AG04449 (cell line): ENCODE results near the gene PNMA8B.
"Not testable (repeated sequence)": the region's sequence is repeated elsewhere in the genome, so short reads cannot be mapped to it uniquely, and the experiment has no call there.

Source experiments
- CTCF ChIA-PET: fragments of 350-600 bp; formaldehyde crosslinking; extraction: SDS; loops from one replicate; lab custom pipeline; 2021; ENCODE audit warnings: antibody characterized with exemption; lab: Yijun Ruan, JAX
- POLR2A ChIA-PET: fragments of 400-600, 350-600 bp; formaldehyde crosslinking; extraction: SDS; loops from one replicate; lab custom pipeline; 2020; ENCODE audit warnings: antibody characterized with exemption, inconsistent platforms; lab: Yijun Ruan, JAX
- DNase-seq: peaks from one replicate; pipeline ENCODE4 v3.0.0-alpha.2; 2010; ENCODE audit warnings: low read depth, low spot score
- H3K4me3 ChIP-seq: 2 replicates; pipeline ENCODE4 v1.5.1; 2011; ENCODE audit warnings: low read depth, mild to moderate bottlenecking, control low read depth, low read length
- TF ChIP-seq, protein P1 (sequence below): IDR thresholded peaks from one replicate; pipeline ENCODE4 v1.5.1; 2011; ENCODE audit warnings: mild to moderate bottlenecking, moderate library complexity, low read length, control low read depth, inconsistent platforms; ENCODE audit not compliant: insufficient read depth; ENCODE audit errors: missing control alignments

PNMA8B gene

DNA sequence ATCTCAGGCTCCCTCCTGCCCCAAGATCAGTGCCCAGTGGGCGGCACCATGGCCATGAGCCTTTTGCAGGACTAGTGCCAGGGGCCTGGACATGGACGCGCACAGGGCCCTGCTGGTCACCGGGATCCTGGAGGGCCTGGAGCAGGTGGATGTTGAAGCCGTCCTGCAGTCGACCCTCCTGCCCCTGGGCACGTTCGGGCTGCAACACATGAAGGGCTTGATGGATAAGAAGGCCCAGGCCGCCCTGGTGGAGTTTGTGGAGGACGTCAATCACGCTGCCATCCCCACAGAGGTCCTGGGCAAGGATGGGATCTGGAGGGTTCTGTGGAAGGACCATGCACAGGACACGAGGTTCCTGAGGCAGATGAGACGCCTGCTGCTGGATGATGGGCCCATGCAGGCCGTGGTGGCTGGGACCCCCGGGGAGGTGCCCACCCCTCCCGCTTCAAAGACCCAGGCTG lies 38.0 kb upstream of the PNMA8B start:
- TF ChIP-seq, protein P1, sequence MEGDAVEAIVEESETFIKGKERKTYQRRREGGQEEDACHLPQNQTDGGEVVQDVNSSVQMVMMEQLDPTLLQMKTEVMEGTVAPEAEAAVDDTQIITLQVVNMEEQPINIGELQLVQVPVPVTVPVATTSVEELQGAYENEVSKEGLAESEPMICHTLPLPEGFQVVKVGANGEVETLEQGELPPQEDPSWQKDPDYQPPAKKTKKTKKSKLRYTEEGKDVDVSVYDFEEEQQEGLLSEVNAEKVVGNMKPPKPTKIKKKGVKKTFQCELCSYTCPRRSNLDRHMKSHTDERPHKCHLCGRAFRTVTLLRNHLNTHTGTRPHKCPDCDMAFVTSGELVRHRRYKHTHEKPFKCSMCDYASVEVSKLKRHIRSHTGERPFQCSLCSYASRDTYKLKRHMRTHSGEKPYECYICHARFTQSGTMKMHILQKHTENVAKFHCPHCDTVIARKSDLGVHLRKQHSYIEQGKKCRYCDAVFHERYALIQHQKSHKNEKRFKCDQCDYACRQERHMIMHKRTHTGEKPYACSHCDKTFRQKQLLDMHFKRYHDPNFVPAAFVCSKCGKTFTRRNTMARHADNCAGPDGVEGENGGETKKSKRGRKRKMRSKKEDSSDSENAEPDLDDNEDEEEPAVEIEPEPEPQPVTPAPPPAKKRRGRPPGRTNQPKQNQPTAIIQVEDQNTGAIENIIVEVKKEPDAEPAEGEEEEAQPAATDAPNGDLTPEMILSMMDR: no peak
- H3K4me3 ChIP-seq: no peak overlapping the region
- POLR2A ChIA-PET: no interaction called here
- CTCF ChIA-PET: interaction anchor here (16.5 kb wide), 1 partner anchor 10 kb away, joined by 373 read pairs; no protein-coding TSS in a partner anchor
- no peak for DNase-seq

DNA sequence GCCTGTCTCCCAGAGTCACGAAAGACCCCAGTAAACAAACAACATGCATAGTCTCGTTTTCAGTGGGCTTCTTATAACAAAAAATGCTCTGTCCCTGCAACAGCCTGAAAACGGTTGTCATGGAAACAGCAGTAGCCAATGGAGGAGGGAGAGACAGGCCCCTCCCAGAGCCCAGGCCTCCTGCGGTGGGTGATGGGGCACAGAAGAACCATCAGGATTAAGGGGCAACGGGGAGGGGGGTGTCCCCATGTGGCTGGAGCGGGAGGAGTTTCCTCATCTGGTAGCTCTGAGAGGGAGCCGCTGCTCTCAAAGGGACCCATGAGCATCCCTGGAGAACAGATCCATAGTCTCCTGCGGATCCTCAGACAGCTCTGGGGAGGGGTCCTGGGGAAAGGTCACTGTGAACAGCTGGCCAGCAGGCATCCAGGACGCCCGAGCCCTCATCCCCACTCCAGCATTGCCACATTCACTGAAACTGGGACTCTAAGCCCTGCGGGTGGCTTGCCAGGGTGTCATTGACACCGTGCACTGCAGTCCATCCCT lies 37.5 kb upstream of the PNMA8B start:
- H3K4me3 ChIP-seq: no peak overlapping the region
- DNase-seq: no peak
- ChIA-PET CTCF (interaction anchor here (8.3 to 16.5 kb wide), 2 partner anchors 11 to 17 kb away, joined by 126 to 373 read pairs; no protein-coding TSS in a partner anchor), POLR2A (no interaction called here)
- TF ChIP-seq, protein P1: no peak

DNA sequence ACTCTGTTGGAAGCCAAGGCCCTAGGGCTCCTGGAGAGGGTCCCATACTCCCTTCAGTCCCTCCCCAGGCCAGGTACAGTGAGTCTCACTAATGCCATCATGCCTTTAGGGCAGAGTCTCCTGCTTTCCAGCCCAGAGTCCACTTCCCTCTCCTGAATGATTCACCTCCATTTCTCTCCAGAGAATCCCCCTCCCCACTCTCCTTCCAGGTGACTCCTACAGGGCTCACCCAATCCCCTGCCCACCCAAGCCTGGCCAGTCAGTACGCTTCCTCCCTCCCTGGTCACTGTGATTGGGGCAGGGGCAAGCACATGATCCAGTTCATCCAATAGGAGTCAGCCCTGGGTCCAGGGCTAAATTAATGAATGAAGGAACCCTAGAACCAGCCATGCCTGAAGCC lies 35.0 kb upstream of the PNMA8B start:
- H3K4me3 ChIP-seq: no peak overlapping the region
- ChIA-PET POLR2A (no interaction called here), CTCF (interaction anchor here (1.0 to 16.5 kb wide), 14 partner anchors 13 to 223 kb away, joined by 3 to 373 read pairs (median 9); partner anchors contain the start of genes CALM3 and DACT3)
- TF ChIP-seq, protein P1: no peak
- no peak for DNase-seq

DNA sequence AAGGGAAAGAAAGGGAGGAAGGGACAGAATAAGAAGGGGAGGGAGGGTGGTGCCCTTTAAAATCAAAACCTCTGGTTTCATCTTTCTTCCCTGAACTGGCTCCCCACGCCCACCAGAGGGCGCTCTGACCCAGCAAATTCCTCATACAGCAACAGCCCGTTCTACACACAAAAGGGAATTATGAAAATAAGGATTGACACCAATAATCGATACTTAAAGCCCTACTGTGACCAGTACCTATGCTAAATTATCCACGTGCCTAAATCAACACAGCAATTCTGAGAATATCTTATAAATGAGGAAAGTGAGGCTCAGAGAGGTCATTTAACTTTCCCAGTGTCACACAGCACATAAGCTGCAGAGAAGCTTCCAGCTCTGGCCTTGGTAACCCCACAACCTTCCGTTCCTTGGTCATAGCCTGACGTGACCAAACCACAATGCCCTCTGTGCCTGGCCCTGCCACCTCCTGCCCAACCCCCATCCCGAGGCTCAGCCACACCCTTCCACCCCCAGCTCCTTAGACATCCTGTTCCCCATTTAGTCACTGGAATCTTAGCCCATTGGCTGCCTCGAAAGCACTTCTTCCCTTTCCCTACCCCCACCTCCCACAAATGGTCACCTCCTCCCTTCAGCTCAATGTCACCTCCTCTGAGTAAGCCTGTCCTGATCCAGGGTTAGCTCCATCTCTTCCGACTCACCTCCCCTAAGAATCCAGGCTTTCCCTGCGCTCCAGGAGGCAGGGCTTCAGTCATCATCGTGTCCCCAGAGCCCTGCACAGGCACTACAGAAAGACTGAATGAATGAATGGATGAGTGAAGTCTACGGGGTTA lies 34.2 kb upstream of the PNMA8B start:
- no peak overlapping the region; the same call in 1 of the 2 replicates for H3K4me3 ChIP-seq
- POLR2A ChIA-PET: no interaction called here
- peak; percentile 3 for DNase-seq
- TF ChIP-seq, protein P1: peak; percentile 83
- CTCF ChIA-PET: interaction anchor here (0.7 to 16.5 kb wide), 33 partner anchors 13 to 311 kb away, joined by 3 to 373 read pairs (median 4); partner anchors contain the start of genes CALM3 and DACT3

DNA sequence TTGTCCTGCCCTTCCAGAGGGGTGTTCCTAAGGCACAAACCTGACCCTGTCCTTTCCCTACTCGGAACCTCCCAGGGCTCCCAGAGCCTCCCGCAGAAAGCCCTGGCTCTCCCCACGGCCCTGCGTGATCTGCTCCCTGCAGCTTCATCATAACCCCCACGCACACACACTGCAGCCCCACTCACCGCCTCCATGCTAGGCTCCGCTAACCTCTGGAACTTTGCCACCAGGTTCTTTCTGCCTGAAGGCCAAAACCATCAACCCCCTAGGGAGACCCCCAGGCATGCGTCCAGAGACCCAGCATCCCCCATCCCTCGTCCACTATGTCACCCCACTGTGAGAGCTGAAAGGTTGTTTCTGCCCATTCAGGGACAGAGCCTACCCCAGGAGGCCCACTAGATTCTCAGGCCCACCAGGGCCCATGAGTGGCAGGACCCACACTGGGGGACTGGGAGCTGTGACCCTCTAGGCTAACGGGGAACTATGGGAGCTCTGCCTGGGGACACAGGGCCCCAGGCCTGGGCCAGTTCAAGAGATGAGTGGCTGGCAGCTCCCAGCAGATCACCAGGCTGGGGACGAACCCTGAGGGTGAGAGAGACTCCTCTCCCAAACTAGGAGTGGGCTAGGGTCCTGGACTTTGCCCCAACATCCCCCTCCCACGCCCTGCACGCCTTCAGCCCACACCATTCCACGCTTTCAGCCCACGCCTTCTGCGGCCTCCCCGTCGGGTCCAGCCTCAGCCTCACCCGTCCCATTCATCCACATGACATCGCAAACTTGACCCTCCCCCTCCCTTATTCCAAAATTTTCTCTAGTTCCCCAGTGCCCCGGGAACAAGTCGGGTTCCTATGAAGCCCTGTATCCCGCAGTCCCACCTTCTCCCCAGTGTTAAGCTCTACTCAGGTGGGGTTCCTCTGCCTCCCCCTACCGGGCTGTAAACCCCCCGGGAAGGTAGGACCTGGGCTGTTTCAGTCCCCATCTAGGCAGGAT lies 33.2 kb upstream of the PNMA8B start:
- no peak overlapping the region; the same call in 1 of the 2 replicates for H3K4me3 ChIP-seq
- TF ChIP-seq, protein P1: no peak

DNA sequence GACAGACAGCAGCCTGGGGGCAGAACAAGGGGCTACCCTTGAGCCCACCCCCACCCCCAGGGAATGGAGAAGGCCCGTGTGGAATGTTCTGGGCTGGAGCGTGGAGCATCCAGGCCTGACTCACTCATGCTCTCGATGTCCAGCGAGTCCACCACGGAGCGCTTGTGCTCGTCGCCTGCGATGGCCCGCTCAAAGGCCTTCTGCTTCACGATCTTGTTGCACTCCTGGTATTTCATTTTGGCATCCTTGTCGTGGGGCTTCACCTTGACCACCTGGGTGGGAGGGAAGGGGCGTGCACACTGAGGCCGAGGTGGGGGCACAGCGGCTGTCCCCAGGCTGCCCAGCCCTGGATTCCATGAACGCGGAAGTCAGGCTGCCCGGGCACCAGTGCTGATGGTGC lies 31.1 kb upstream of the PNMA8B start:
- POLR2A ChIA-PET, DNase-seq, H3K4me3 ChIP-seq: not testable (repeated sequence)
- CTCF ChIA-PET: interaction anchor here (4.0 to 16.5 kb wide), 3 partner anchors 10 to 130 kb away, joined by 26 to 373 read pairs (median 126); no protein-coding TSS in a partner anchor

More for the DNA sequence above, 33.2 kb upstream of the PNMA8B start:
- DNase-seq: no peak
- ChIA-PET CTCF (interaction anchor here (0.8 to 16.5 kb wide), 30 partner anchors 12 to 313 kb away, joined by 3 to 373 read pairs (median 4); partner anchors contain the start of genes CALM3 and DACT3), POLR2A (no interaction called here)
